Measurements from ENCODE around the gene XRCC5. TPM values are rescaled to one million over a fixed set of nuclear protein-coding genes. Genes with fewer than 3 reads are reported as not detected.

Gene XRCC5
- total and polyA plus RNA-seq, 2 donors (not counting 3 experiments of a cell fraction or from before 2014, with no cell fraction given), result 267 to 319 TPM

DNA sequence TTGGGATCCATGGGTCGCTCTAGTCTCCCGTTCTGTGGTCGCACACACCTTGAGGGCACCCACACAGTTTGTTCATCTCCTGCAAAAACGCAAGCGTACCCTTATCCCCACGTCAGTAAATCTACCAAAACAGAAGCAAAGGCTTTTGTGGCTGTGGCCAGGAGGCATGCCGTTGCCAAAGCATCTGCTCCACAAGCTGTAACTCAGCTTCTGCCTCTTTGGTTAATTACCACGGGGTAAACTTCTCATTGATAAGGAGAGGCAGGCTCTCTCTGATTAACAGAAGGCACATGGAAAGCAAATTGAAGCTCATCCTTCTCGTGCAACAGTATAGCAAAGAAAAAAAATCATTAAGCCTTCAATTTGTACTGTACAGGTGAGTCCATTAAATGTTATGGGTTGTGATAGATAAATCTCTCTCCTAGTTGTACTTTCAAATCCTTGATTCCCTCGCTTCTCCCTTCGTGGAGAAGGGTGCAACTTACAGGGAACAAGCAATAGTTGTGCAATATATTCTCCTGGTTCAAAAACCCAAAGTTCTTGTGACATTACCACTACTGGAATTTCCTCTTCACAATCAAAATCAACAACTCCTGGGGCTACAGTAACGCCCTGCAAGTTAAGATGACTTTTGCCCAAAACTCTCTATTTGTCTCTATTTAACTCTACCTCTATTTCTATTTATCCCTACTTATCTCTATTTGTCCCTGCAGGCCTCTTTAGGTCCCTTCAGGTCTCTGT is 37.9 kb upstream of the XRCC5 start:
- no TSS peak for BruUV-seq (replicated peaks)
- H3K4me3 ChIP-seq (replicated peaks in 1 of 3; ENCODE audit: insufficient read depth in 1 of 3, low read depth in 1 of 3, low read length in 3 of 3), result no peak overlapping the region
- POLR2A ChIA-PET, result no interaction called here
- no peaks in the 10 kb centered on the region for H3K9me1 ChIP-seq (replicated peaks; ENCODE audit: control insufficient read depth, extremely low read depth, insufficient read depth, low read length)
- no peaks in the 10 kb centered on the region for H4K20me1 ChIP-seq (replicated peaks; ENCODE audit: control insufficient read depth, extremely low read depth, insufficient read depth, low read length)
- DNase-seq (ENCODE audit: low read depth, low spot score) (no peak), FAIRE-seq (no peak)
- no peak overlapping the region for H3K9ac ChIP-seq (replicated peaks; ENCODE audit: extremely low read depth, insufficient read depth, low read length)
- H3K27me3 ChIP-seq (ENCODE audit: control insufficient read depth in 2 of 2, insufficient read depth in 2 of 2, low read length in 2 of 2), result no peaks in the 10 kb centered on the region
- TF ChIP-seq MYC (IDR thresholded peaks at IDR 0.05; ENCODE audit: low read depth, low read length) (no peak), EZH2 (IDR thresholded peaks at IDR 0.05; ENCODE audit: borderline replicate concordance, low read depth, low read length, severe bottlenecking) (no peak), JUN (IDR thresholded peaks at IDR 0.05; ENCODE audit: borderline replicate concordance, insufficient read depth, insufficient read length, low read depth) (no peak), POLR2AphosphoS5 (IDR thresholded peaks at IDR 0.05; ENCODE audit: insufficient read depth, low read depth, low read length) (no peak), GATA2 (IDR thresholded peaks at IDR 0.05; ENCODE audit: insufficient read depth, insufficient read length, low read depth, low read length) (no peak), FOS (IDR thresholded peaks at IDR 0.05; ENCODE audit: borderline replicate concordance, insufficient read depth, low read length) (no peak), POLR2A (IDR thresholded peaks at IDR 0.05; ENCODE audit: low read depth, low read length) (no peak)
- TF ChIP-seq, protein P1, sequence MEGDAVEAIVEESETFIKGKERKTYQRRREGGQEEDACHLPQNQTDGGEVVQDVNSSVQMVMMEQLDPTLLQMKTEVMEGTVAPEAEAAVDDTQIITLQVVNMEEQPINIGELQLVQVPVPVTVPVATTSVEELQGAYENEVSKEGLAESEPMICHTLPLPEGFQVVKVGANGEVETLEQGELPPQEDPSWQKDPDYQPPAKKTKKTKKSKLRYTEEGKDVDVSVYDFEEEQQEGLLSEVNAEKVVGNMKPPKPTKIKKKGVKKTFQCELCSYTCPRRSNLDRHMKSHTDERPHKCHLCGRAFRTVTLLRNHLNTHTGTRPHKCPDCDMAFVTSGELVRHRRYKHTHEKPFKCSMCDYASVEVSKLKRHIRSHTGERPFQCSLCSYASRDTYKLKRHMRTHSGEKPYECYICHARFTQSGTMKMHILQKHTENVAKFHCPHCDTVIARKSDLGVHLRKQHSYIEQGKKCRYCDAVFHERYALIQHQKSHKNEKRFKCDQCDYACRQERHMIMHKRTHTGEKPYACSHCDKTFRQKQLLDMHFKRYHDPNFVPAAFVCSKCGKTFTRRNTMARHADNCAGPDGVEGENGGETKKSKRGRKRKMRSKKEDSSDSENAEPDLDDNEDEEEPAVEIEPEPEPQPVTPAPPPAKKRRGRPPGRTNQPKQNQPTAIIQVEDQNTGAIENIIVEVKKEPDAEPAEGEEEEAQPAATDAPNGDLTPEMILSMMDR (IDR thresholded peaks at IDR 0.05; ENCODE audit: extremely low read depth in 1 of 2, insufficient read depth in 1 of 2, low read depth in 1 of 2, low read length in 2 of 2), result no peak
- no peaks in the 10 kb centered on the region for H3K36me3 ChIP-seq (ENCODE audit: control insufficient read depth in 2 of 2, extremely low read depth in 1 of 2, insufficient read depth in 2 of 2, low read length in 2 of 2)
- CTCF ChIA-PET, result interaction anchor here (1.0 kb wide), 1 partner anchor 13 kb away, joined by 3 read pairs; no protein-coding TSS in a partner anchor
- dilution Hi-C loops (cut with MboI; ENCODE audit: extremely low pct_ligation_motif_present, low sequenced_read_pairs), result no loop called here
- intact Hi-C loops (cut with micrococcal nuclease), result no loop called here
- H3K9me3 ChIP-seq (replicated peaks; ENCODE audit: control insufficient read depth, insufficient read depth, low read length), result no peaks in the 10 kb centered on the region
- H3K4me2 ChIP-seq (ENCODE audit: insufficient read depth, low read length), result no peak overlapping the region
- no peak overlapping the region for H2AFZ ChIP-seq (ENCODE audit: low read depth, low read length)
- H3K79me2 ChIP-seq (ENCODE audit: control insufficient read depth, insufficient read depth, low read length), result no peaks in the 10 kb centered on the region
- no peak overlapping the region for H3K27ac ChIP-seq (ENCODE audit: insufficient read depth, low read depth, low read length)
- no peaks in the 10 kb centered on the region for H3K4me1 ChIP-seq (ENCODE audit: control insufficient read depth, extremely low read depth, insufficient read depth, low read length)

Measured in endothelial cell of umbilical vein (primary cell).